Endothelial cell of hepatic sinusoid (primary cell): Measurements from ENCODE around the gene ZNF831.

Experiments
- in situ Hi-C: cut with HindIII; loops from 2 replicates; pipeline ENCODE4 v1.10.0; 2017; ENCODE audit warnings: low sequenced_read_pairs

Gene ZNF831

DNA sequence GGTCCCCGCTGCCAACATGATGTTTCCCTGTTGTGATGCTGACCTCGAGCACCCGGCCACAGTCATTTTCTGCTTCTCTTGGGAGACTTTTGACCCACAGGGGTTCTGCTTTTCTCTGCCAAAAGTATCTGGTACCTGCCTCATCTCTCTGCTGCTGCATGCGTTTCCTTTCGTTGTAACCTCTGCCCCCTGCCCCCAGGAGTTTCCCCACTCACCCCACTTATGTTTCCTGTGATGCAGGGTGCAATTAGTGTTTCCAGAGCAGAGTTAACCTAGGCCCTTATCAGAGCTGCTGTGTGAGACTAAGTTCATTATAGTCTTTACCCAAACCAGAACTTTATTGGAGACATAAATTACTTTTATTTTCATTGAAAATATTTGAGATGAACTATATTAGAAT, 71.6 kb downstream of the ZNF831 start:
- in situ Hi-C loops: no loop called here

DNA sequence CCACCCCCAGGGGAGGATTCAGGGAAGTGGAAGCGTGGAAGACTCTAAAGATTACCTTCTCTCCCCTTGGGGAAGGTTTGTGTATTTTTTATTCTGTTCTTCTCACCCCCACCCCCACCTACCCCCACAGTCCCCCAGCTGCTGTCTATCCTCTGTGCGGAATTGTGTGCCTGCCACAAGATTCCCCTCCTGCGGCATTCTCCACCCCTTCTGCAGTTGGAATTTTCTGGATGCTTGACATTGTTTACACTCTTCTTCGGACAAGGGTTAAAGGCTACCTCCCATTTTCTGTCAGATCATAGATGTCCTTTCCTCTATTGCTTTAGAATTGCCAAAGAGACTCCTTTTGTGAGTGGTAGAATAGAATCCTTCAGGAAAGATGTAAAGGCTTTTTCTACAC, 76.4 kb downstream of the ZNF831 start:
- in situ Hi-C loops: no loop called here

DNA sequence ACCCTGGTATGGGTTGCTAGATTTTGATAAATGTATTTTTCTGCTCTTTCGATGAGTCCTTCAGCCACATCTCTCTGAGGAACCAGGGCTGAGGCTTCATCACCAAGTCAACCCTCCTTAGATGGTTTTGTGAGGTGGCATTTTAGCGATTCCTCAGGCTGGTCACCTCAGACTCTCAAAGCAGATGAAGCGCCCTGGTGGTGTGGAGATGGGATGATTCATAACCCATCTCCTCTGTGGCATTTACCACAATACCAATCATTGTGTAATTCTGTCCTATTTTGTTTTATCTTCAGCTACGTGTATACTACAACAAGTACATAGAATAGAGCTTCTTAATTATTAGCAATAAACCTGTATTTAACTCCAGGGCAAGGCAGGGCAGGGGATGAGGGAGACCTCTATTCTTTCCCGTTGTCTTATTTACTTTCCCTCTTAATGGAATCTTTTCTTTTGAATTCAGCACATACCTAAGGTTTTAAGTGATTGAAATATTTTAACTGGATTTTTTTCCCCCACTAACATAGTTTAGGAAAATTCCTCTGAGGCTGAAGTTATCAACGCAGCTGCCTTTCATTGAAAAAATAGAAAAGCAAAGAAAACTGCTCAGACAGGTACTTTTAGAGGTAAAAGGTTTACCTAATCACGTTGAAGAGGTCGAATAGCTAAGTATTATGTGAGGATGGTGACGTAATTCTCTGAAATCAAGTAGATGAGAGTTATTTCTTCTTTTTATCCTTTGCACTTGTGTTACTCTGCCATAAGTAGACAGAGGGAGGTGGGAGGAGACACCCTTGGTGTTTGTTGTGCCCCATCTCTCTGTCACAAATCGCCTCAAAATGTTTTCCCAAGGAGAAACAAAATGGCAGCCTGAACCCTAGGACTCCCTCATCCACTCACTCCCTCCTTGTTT, 79.3 kb downstream of the ZNF831 start:
- in situ Hi-C loops: no loop called here

DNA sequence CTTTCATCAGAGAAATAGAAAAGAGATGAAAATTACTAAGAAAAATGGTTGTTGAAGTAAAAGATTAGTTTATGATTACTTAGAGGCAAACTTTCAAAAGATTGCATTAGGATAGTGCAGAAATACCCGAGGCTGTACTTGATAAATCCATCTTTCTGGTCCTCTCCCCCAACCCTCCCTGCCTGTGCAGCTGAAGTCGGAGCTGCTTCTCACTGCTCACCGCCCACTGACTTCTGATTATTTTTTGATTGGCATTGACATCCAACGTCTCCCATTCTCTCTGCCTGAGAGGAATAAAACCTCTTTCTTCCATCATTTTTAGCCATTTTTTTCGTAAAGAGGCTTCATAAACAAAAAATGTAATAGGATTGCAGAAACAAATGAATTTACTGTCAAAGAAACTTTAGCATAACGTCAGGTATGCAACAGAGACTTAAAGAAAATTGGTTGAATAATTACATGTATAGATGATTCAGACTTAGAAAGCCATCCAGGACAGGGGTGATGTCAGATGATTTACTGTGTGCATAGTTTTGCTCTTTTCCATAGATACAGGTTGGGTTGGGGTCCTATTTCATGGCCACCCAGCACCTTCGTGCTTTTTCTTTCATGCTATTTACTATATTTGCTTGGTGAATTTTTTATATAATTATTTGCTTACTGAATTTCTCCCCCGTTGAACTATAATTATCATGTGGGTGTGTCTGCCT, 83.2 kb downstream of the ZNF831 start:
- in situ Hi-C loops: loop anchor here (5.0 kb wide), 1 partner anchor 35 kb away; no protein-coding TSS in a partner anchor

DNA sequence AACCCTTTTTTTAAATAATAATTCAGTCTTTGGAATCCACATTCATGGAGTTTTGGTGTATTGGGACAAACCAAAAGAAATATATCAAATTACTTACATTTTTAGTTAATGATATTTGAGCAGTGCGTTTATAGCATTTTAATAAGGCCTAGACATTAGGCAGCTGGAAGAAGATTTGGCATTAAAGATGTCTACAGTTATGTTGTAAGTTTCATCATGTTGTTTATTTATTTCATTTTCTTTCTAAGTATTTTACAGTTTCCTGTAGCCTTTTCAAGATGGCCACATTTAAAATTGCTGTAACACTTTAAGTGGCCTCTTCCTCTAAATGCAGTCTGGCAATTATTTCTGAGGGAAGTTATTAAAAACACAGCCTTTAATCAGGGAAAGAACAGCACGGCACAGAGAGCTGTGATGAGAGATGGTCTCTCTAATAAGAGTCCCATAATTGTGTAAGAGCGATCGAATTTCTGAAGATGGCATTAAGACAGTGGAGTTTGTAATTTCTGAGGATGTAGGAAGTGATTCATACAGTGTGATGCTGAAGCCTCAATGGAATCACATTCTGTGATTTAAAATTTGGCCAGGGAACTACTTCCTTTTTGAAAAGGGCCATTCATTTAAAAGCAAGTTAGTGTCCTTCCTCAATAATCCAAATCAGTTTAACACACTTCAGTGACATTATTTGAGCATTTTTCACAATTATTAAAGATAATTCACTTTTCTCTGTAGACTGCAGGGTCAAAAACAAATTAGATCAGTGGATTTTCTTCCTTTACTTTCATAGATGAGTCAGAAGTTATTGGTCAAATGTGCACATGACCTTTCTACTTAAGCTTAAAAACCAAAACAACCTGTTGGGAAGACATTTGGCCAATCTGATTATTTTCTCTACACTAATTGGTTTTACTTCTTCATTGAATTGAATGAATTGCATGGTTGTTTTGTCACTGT, 84.4 kb downstream of the ZNF831 start:
- in situ Hi-C loops: loop anchor here (5.0 kb wide), 1 partner anchor 36 kb away; no protein-coding TSS in a partner anchor

DNA sequence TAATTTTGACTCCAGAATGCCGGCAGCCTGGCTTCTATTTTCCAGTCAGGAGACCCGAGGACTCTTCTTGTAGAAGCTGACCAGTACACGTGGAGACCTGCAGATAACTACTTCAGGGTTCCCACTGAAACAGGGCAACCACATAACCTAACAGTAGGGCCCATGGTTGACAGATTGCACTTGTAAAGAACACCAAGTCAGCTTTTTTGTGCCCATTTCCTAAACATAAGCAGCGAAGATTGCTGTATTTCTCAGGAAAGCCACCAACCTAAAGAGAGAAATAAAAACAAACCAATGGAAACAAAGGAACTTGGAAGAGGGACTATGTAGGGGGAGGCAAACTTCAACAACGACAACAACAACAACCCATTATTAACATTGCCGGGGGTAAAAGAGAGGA, 86.7 kb downstream of the ZNF831 start:
- in situ Hi-C loops: no loop called here

DNA sequence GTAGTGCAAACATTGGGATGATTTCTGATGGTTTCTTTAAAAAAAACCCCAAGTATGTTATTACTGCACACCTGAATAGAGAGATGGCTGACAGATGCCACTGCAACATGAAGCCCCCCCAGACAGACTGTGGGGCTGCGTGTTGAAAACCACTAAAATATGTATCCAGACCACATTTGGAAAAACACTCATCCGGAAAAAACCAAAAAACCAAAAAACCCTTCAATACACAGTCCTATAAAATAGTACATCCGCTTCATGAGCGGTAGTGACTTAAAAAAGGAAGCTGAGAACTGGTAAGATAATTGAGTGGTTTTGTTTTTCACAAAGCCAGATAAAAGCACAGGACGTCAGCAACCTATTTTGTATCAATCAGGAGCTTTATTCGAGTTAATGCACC, 89.7 kb downstream of the ZNF831 start:
- in situ Hi-C loops: no loop called here

DNA sequence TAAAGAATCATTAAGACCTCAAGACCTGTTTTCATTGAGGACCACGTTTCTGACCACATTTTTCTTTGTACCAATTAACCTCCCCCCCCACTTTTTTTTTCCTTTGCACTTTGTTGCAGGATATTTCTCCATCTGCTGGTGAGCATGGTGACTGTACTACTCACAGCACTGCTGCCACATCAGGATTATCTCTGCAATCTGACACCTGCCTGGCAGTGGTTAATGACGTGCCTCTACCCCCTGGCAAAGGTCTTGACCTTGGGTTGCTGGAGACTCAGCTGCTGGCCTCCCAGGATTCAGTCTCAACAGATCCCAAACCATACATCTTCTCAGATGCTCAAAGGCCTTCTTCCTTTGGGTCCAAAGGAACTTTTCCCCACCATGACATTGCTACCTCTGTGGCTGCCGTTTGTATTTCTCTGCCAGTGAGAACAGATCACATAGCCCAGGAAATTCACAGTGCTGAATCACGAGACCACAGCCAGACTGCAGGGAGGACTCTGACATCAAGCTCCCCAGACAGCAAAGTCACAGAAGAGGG, 90.2 kb downstream of the ZNF831 start:
- in situ Hi-C loops: no loop called here

DNA sequence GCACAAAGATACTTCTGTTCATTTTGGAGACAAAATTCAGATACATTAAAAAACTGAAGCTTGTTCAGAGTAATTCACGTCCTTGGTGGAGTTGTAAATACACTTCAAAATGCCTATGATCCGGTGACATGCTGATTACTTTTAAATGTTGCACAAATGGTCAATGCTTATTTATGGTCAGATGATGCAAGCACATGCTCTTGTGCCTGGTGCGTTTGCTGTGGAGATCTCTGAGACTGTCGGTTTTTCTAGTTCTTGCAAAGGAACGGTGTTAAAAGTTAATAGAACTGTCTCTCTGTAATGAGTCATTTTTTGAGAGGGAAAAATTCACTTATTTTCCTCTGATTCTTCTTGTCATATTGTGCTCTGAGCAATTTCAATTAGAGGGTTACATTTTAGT, 91.6 kb downstream of the ZNF831 start:
- in situ Hi-C loops: no loop called here

DNA sequence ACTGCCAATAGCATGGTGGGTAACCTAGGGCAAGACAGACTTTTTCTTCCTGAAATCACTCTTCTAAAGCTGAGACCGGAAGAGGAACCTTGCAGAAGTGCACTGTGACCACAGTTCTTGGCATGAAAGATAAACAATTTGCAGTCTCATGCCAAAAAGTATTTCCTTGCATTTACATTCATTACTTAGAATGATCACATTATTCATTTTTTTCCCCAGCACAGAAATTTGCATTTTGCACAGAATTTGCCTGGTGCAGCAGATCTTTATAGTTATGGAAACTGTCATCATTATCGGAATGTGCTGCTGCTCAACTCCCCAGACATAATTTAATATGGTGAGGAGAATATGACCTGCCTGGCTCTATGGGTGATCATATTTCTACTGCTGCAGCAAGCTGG, 94.6 kb downstream of the ZNF831 start:
- in situ Hi-C loops: no loop called here

DNA sequence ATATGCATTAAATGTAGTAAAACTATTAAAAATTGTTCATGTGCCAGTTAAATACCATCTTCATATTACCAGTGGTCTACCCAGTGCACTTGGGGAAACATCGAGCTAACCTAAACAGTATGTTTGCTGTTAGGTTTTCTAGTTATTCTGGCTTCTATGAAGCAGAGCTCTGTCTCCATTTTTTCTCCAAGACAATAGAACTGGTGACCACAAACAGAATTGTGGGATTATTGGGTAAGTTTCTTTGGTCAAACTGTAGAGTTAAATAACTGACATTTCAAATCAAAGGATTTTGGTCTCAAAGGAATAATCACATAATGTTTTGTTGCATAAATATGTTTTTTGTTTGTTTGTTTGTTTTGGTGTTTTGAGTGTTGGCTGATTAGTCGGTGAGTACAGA, 96.3 kb downstream of the ZNF831 start:
- in situ Hi-C loops: no loop called here

DNA sequence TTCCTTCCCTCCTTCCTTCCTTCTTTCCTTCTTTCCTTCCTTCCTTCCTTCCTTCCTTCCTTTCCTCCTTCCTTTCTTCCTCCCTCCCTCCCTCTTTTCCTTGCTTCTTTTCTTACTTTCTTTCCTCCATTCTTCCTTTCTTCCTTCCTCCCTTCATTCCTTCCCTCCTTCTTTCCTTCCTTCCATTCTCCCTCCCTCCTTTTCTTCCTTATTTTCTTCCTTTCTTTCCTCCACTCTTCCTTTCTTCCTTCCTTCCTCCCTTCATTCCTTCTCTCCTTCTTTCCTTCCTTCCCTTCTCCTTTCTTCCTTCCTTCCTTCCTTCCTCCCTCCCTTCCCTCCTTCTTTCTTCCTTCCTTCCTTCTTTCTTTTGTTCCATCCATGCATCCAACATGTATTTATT, 101.7 kb downstream of the ZNF831 start:
- in situ Hi-C loops: no loop called here

DNA sequence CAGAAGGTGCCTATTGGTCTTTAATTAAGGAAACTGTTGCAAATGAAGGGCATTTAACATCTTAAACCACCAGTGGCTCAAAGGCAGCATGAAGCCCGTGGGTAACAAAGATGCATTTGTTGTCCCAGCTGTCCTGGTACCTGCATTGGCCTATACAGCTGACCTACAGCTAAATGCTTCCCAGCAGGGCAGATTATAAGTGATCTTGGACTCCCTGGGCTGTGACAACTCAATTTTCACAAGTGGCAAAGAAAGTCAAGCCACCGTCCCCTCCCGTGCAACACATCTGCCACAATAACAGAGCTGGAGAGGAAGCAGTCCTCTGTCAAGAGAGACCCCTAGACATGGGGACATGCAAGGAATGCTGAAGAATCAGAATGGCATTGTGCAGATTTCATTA, 105.2 kb downstream of the ZNF831 start:
- in situ Hi-C loops: no loop called here

DNA sequence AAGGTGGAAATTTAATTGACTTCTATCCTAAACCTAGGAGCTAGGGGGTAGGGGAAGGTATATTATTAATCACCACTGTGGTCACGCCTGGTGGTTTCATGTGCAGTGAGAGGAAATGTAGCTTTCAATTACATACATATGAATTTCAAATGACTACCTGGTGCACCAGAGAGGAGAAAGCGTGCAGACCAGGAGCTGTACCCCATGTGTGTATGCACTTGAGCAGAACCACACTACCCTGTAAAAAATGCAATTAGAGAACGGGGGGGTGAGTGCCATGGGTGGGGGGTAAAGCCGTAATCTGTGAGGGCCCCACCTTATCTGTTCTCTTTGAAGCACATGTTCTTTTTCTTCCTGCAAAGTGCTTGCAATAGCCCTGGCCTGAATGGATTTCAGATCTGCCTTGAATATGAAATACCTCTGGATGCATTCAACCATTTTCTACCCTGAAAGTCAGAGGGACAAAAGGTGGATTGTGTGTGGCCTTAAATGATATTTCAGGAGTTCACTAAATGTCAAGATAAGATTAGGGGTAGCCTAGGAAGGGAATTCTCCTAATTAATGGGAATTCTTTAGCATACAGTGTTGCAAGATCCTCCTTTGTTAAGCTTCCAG, 105.9 kb downstream of the ZNF831 start:
- in situ Hi-C loops: no loop called here

DNA sequence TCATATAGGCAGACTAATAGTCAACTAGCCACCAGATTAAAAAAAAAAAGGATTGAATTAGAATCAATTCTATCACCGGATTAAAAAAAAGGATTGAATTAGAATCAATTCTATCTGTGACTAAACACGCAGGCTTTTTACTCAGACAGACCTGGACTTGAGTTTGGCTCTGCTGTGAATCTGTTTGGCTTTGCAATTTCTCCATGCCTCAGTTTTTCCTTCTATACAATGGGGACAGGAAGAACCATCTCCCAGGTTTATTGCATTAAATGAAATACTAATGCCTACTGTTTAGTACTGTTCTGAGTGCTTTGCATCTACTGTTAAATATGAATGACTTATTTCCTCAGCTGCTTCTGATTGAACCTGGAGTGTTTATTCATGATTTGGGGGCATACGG, 106.8 kb downstream of the ZNF831 start:
- in situ Hi-C loops: no loop called here

DNA sequence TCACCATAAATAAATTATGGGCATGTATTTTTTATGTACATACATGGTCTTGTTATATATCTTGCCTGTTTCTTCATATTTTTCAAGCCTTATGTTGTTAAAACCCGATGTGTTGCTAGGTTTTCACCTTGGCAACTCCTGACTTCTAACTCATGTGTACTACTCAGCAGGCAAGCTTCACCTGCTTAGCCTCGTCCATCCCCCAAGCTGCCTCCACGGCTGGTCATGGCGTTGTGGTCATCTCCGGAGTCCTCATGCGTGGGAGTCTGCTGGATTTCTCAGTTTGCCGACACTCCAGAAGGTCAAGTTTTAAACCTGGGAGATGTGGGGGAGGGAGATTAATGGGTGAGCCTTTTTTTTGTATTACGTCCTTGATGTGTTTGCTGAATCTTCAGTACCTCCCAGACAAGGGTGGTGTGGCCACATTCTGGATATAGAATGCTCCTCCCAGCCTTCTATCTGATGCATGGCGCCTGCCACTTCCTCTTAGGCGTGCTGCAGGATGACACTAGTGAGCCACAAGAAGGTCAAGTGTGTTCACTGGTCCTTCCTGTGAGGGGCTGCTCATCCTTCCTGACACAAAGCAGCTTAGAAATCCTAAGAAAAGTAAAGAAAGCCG, 110.2 kb downstream of the ZNF831 start:
- in situ Hi-C loops: no loop called here

DNA sequence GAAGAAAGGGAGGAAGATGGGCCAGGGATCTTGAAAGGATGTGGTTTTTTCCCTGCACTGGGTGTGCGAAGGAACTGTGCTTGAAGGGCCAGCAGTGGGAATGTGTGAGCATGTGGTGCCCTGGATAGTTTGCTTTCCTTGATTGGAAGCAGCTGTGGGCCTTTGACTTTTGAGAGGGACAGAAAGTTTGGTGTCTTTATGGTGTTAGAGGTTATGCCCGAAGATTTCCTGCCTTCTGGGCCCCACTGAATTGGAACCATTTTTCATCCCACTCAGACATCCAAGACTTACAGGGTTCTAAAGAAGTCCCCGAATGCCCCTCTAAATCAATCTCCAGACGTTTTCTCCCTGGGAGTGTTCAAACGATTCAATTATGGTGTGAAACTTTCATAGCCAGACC, 113.3 kb downstream of the ZNF831 start:
- in situ Hi-C loops: no loop called here

DNA sequence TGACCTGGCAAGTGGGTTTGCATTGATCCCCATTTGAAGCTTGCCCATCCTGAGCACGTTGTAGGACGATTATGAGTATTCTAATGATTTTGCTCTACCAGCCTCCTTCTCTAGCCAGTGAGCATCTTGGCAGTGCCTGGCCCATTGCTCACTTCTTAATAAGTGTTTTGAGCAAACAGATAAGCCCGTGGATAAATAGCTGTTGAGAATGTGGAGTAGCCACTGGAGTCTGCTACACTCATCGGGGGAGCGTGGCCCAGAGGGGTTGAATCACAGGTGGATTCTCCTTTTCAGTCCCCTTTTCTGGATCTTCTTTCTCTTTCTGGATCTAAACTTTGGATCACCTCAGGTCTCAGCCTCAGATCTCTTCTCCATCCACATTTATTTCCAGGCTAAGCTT, 120.8 kb downstream of the ZNF831 start:
- in situ Hi-C loops: loop anchor here (5.0 kb wide), 2 partner anchors 82 to 88 kb away; no protein-coding TSS in a partner anchor

DNA sequence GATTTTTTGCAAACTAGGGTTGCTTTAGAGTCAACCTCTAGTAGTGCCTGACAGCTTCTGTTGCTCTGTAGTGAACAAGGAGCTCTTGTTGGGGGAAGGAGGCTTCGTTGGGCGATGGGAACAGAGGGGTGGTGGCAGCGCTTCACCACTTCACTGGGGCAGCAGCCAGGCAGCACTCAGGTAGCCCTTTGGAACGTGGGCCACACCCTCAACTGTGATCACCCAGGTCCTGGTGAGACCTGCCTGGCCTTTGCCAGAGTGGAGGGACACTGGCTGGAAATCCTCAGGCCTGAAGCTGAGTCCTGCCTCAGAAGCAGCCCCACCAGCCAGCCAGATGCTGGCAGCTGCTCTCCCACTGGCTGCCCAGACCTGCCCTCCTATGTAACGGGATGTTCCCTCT, 126.4 kb downstream of the ZNF831 start:
- in situ Hi-C loops: no loop called here
